Caco-2 (cell line): ENCODE data around the gene PRG2. TPM values are rescaled to one million over a fixed set of nuclear protein-coding genes. Genes with fewer than 3 reads are reported as not detected.
A peak's percentile ranks its signal among the peaks of the same experiment; 100 is the strongest.
"Not testable (repeated sequence)": the region's sequence is repeated elsewhere in the genome, so short reads cannot be mapped to it uniquely, and the experiment has no call there.

ENCODE experiments used
- BruUV-seq: library from RNA; stranded (reverse); fragments of 400-500 nt; replicated peaks from 2 replicates; lab custom pipeline; 2021; lab: Mats Ljungman, UMichigan
- CTCF ChIA-PET: fragments of 300-600 bp; sonication (Branson Sonifier 250); formaldehyde crosslinking; loops from one replicate; lab custom pipeline; 2022; ENCODE audit warnings: antibody characterized with exemption; lab: Charles Lee
- POLR2A ChIA-PET: fragments of 300-600 bp; sonication (Branson Sonifier 250); formaldehyde crosslinking; loops from one replicate; lab custom pipeline; 2022; ENCODE audit warnings: antibody characterized with exemption; lab: Charles Lee
- DNase-seq, 2 experiments: peaks; one replicate each; pipeline versions ENCODE4 v3.0.0 to v3.0.0-alpha.2; 2020 to 2022
- H3K27me3 ChIP-seq: replicated peaks from 2 replicates; pipeline ENCODE4 v1.6.0; 2011; ENCODE audit warnings: low read length; ENCODE audit not compliant: control insufficient read depth, insufficient read depth
- H3K36me3 ChIP-seq: 2 replicates; pipeline ENCODE4 v1.5.1; 2011; ENCODE audit warnings: low read length; ENCODE audit not compliant: control insufficient read depth, insufficient read depth
- H3K4me1 ChIP-seq: fragments of 250-450 bp; sonication (Bioruptor Pico); 2 replicates; pipeline ENCODE4 v1.5.1; 2020; ENCODE audit warnings: mild to moderate bottlenecking
- H3K4me3 ChIP-seq: 2 replicates; pipeline ENCODE4 v1.5.1; 2011; ENCODE audit warnings: low read depth, mild to moderate bottlenecking, control low read depth, low read length
- H3K9me3 ChIP-seq: fragments of 250-450 bp; sonication (Bioruptor Pico); 2 replicates; pipeline ENCODE4 v1.5.1; 2020; ENCODE audit warnings: mild to moderate bottlenecking, moderate library complexity
- H3K27ac Mint-ChIP-seq: one replicate; pipeline ENCODE4 v1.8.0; 2022; ENCODE audit warnings: mixed read lengths; ENCODE audit not compliant: unreplicated experiment
- H3K27me3 Mint-ChIP-seq: one replicate; pipeline ENCODE4 v1.8.0; 2022; ENCODE audit warnings: mixed read lengths; ENCODE audit not compliant: insufficient read depth, unreplicated experiment
- H3K36me3 Mint-ChIP-seq: one replicate; pipeline ENCODE4 v1.8.0; 2022; ENCODE audit warnings: mild to moderate bottlenecking, mixed read lengths; ENCODE audit not compliant: insufficient read depth, unreplicated experiment
- H3K4me1 Mint-ChIP-seq: one replicate; pipeline ENCODE4 v1.8.0; 2022; ENCODE audit warnings: low read depth, mixed read lengths; ENCODE audit not compliant: unreplicated experiment
- H3K4me3 Mint-ChIP-seq: one replicate; pipeline ENCODE4 v1.8.0; 2022; ENCODE audit warnings: mild to moderate bottlenecking, moderate library complexity, mixed read lengths; ENCODE audit not compliant: unreplicated experiment
- H3K9me3 Mint-ChIP-seq: one replicate; pipeline ENCODE4 v1.8.0; 2022; ENCODE audit warnings: mixed read lengths; ENCODE audit not compliant: unreplicated experiment
- CTCF ChIP-seq, 2 experiments: fragments of 200-600 bp in 1 of 2; IDR thresholded peaks; 1 replicate in 1 of 2; 2 replicates in 1 of 2; pipeline versions ENCODE4 v1.5.1 to v1.8.0; 2011 to 2022; ENCODE audit warnings: antibody characterized with exemption in 1 of 2, control low read depth in 1 of 2, inconsistent platforms in 1 of 2, low read depth in 1 of 2, low read length in 1 of 2, mild to moderate bottlenecking in 1 of 2, moderate library complexity in 1 of 2; ENCODE audit not compliant: insufficient read depth in 1 of 2, severe bottlenecking in 1 of 2, unreplicated experiment in 1 of 2
- intact Hi-C: fragments of 100-400 bp; cut with micrococcal nuclease; formaldehyde crosslinking; loops from one replicate; pipeline ENCODE4 v1.10.0; 2022; ENCODE audit not compliant: unreplicated experiment
- total RNA-seq: library from RNA; stranded (reverse); gene quantifications from 2 replicates; pipeline ENCODE4 v1.2.3, GENCODE V29; 2022

PRG2 gene
- total RNA-seq, 1 experiment from 2014 or later = not detected

GRCh38 chr11:57363131-57364080 lies 27.0 kb downstream of the PRG2 start:
- DNase-seq = no peak
- Histone ChIP-seq H3K4me3 (no peak overlapping the region), H3K27me3 (no peaks in the 10 kb centered on the region), H3K9me3 (no peaks in the 10 kb centered on the region), H3K4me1 (peaks cover 30% of the 10 kb centered on the region), H3K36me3 (no peaks in the 10 kb centered on the region)
- Mint-ChIP-seq H3K4me1 (peaks cover 27% of the 10 kb centered on the region), H3K27ac (no peak overlapping the region), H3K4me3 (no peak overlapping the region), H3K9me3 (peaks cover 16% of the 10 kb centered on the region), H3K36me3 (peaks cover 6% of the 10 kb centered on the region), H3K27me3 (no peaks in the 10 kb centered on the region)
- no peak for TF ChIP-seq CTCF (IDR thresholded peaks at IDR 0.05; ENCODE audit: insufficient read depth in 1 of 2, low read depth in 1 of 2, low read length in 1 of 2, severe bottlenecking in 1 of 2, unreplicated experiment in 1 of 2)
- ChIA-PET CTCF (no interaction called here), POLR2A (interaction anchor here (0.6 kb wide), 1 partner anchor 175 kb away, joined by 3 read pairs; no protein-coding TSS in a partner anchor)
- BruUV-seq = no TSS peak
- intact Hi-C loops = loop anchor here (5.0 kb wide), 1 partner anchor 69 kb away; no protein-coding TSS in a partner anchor

GRCh38 chr11:57361926-57362325 lies 28.5 kb downstream of the PRG2 start:
- Histone ChIP-seq H3K4me1 (peaks cover 40% of the 10 kb centered on the region), H3K27me3 (no peaks in the 10 kb centered on the region), H3K36me3 (no peaks in the 10 kb centered on the region), H3K9me3 (no peaks in the 10 kb centered on the region), H3K4me3 (no peak overlapping the region)
- POLR2A ChIA-PET = no interaction called here
- Mint-ChIP-seq H3K4me3 (no peak overlapping the region), H3K36me3 (peaks cover 6% of the 10 kb centered on the region), H3K27ac (no peak overlapping the region), H3K27me3 (no peaks in the 10 kb centered on the region), H3K4me1 (peaks cover 27% of the 10 kb centered on the region), H3K9me3 (peaks cover 16% of the 10 kb centered on the region)
- BruUV-seq = no TSS peak
- CTCF ChIA-PET = no interaction called here
- no peak for DNase-seq
- intact Hi-C loops = loop anchor here (5.0 kb wide), 1 partner anchor 70 kb away; no protein-coding TSS in a partner anchor
- no peak for TF ChIP-seq CTCF (IDR thresholded peaks at IDR 0.05; ENCODE audit: insufficient read depth in 1 of 2, low read depth in 1 of 2, low read length in 1 of 2, severe bottlenecking in 1 of 2, unreplicated experiment in 1 of 2)

- H3K4me1 ChIP-seq = peaks cover 40% of the 10 kb centered on the region
- DNase-seq, BruUV-seq, H3K27me3 Mint-ChIP-seq, H3K36me3 ChIP-seq, H3K27me3 ChIP-seq, H3K4me3 Mint-ChIP-seq, POLR2A ChIA-PET, H3K36me3 Mint-ChIP-seq, H3K9me3 ChIP-seq, H3K4me3 ChIP-seq: not testable (repeated sequence)
- H3K9me3 Mint-ChIP-seq = peaks cover 16% of the 10 kb centered on the region
- H3K4me1 Mint-ChIP-seq = peaks cover 27% of the 10 kb centered on the region
- intact Hi-C loops = loop anchor here (5.0 kb wide), 1 partner anchor 71 kb away; no protein-coding TSS in a partner anchor
- peak overlapping the region; percentile 37 for H3K27ac Mint-ChIP-seq
- CTCF ChIA-PET = interaction anchor here (0.6 kb wide), 1 partner anchor 17 kb away, joined by 4 read pairs; no protein-coding TSS in a partner anchor
Measured at GRCh38 chr11:57361420-57361819, 29.0 kb downstream of the PRG2 start.
